OCI-LY7 (cell line): ENCODE measurements around the gene ZNF396. TPM values are rescaled to one million over a fixed set of nuclear protein-coding genes. Genes with fewer than 3 reads are reported as not detected.

ENCODE experiments used
- BruUV-seq: library from RNA; stranded (reverse); fragments of 400-500 nt; replicated peaks from 2 replicates; lab custom pipeline; 2021; lab: Mats Ljungman, UMichigan
- CTCF ChIA-PET: fragments of 300-600 bp; sonication (Branson Sonifier 250); formaldehyde crosslinking; loops from one replicate; lab custom pipeline; 2022; ENCODE audit warnings: antibody characterized with exemption; ENCODE audit not compliant: unreplicated experiment; lab: Charles Lee
- POLR2A ChIA-PET: fragments of 300-600 bp; sonication (Branson Sonifier 250); formaldehyde crosslinking; loops from one replicate; lab custom pipeline; 2022; ENCODE audit warnings: antibody characterized with exemption; lab: Charles Lee
- DNase-seq: peaks from one replicate; pipeline ENCODE4 v3.0.0-alpha.2; 2015; ENCODE audit warnings: low spot score
- H2AFZ ChIP-seq: fragments of 200-600 bp; sonication (generic), shearing (Covaris generic); 2 replicates; pipeline ENCODE4 v1.6.1; 2014; ENCODE audit warnings: mild to moderate bottlenecking, antibody characterized with exemption, low read length, moderate library complexity
- H3K27ac ChIP-seq: fragments of 200-600 bp; sonication (generic); 2 replicates; pipeline ENCODE4 v1.5.1; 2014; ENCODE audit warnings: mixed run types, low read depth, mild to moderate bottlenecking, moderate library complexity, low read length, inconsistent platforms; ENCODE audit not compliant: poor library complexity, severe bottlenecking
- H3K36me3 ChIP-seq: fragments of 200-600 bp; sonication (generic); 2 replicates; pipeline ENCODE4 v1.6.1; 2014; ENCODE audit warnings: mild to moderate bottlenecking, antibody characterized with exemption, low read length, moderate library complexity, mixed read lengths; ENCODE audit not compliant: insufficient read depth
- H3K4me1 ChIP-seq: fragments of 200-600 bp; sonication (generic); 2 replicates; pipeline ENCODE4 v1.5.1; 2014; ENCODE audit warnings: mild to moderate bottlenecking, low read length; ENCODE audit not compliant: insufficient read depth, poor library complexity, severe bottlenecking
- H3K4me2 ChIP-seq: fragments of 200-600 bp; sonication (generic); 2 replicates; pipeline ENCODE4 v1.6.1; 2014; ENCODE audit warnings: mild to moderate bottlenecking, low read length
- H3K4me3 ChIP-seq: fragments of 200-600 bp; sonication (generic); 2 replicates; pipeline ENCODE4 v1.5.1; 2014; ENCODE audit warnings: mild to moderate bottlenecking, low read depth, low read length; ENCODE audit not compliant: poor library complexity, severe bottlenecking
- H3K79me2 ChIP-seq: fragments of 200-600 bp; sonication (generic); 2 replicates; pipeline ENCODE4 v1.6.1; 2016; ENCODE audit warnings: low read depth, mild to moderate bottlenecking, low read length, moderate library complexity, mixed read lengths; ENCODE audit not compliant: insufficient read depth
- H3K9me2 ChIP-seq: fragments of 200-600 bp; sonication (generic); 2 replicates; pipeline ENCODE4 v1.6.1; 2016; ENCODE audit warnings: mild to moderate bottlenecking, low read length, mixed read lengths; ENCODE audit not compliant: insufficient read depth
- H3K9me3 ChIP-seq: fragments of 200-600 bp; sonication (generic); 2 replicates; pipeline ENCODE4 v1.6.1; 2014; ENCODE audit warnings: mild to moderate bottlenecking, mixed run types, low read length, mixed read lengths
- H4K20me1 ChIP-seq: fragments of 200-600 bp; sonication (generic); 2 replicates; pipeline ENCODE4 v1.6.1; 2014; ENCODE audit warnings: mild to moderate bottlenecking, antibody characterized with exemption, low read length, moderate library complexity, mixed read lengths; ENCODE audit not compliant: insufficient read depth
- CTCF ChIP-seq: fragments of 200-600 bp; sonication (generic); conservative IDR thresholded peaks from 2 replicates; pipeline ENCODE4 v1.5.1; 2014; ENCODE audit warnings: mild to moderate bottlenecking, antibody characterized with exemption, low read length, moderate library complexity, mixed read lengths
- EZH2phosphoT487 ChIP-seq: fragments of 200-600 bp; sonication (generic); IDR thresholded peaks from 2 replicates; pipeline ENCODE4 v1.6.1; 2018; ENCODE audit warnings: low read depth, borderline replicate concordance, mild to moderate bottlenecking, mixed run types, antibody characterized with exemption, low read length, moderate library complexity, mixed read lengths
- intact Hi-C: fragments of 100-400 bp; cut with micrococcal nuclease; formaldehyde crosslinking; loops from one replicate; pipeline ENCODE4 v1.10.0; 2022; ENCODE audit not compliant: unreplicated experiment
- total RNA-seq, 2 experiments: library from RNA; depleted of rRNA in 1 of 2; stranded (reverse); fragments of >200 nt in 1 of 2; shearing (Covaris generic) in 1 of 2; gene quantifications; 2 replicates each; pipeline ENCODE4 v1.2.3, GENCODE V29; 2014 to 2022

Gene ZNF396
- total RNA-seq, 2 experiments from 2014 or later: 0.38 to 1.1 TPM

GRCh38 chr18:35406666-35407065 lies 29.5 kb upstream of the ZNF396 start:
- BruUV-seq: no TSS peak
- Histone ChIP-seq H3K4me2 (no peak overlapping the region), H4K20me1 (no peaks in the 10 kb centered on the region), H2AFZ (no peak overlapping the region), H3K4me1 (peaks cover 23% of the 10 kb centered on the region), H3K9me2 (no peaks in the 10 kb centered on the region), H3K27ac (no peak overlapping the region), H3K79me2 (no peaks in the 10 kb centered on the region), H3K36me3 (no peaks in the 10 kb centered on the region), H3K9me3 (no peaks in the 10 kb centered on the region), H3K4me3 (no peak overlapping the region)
- TF ChIP-seq EZH2phosphoT487 (no peak), CTCF (no peak)
- ChIA-PET CTCF (no interaction called here), POLR2A (no interaction called here)
- intact Hi-C loops: loop anchor here (5.0 kb wide), 1 partner anchor 91 kb away; the partner anchor contains the start of gene INO80C
- DNase-seq: no peak

GRCh38 chr18:35397976-35398375 lies 20.8 kb upstream of the ZNF396 start:
- Histone ChIP-seq H3K4me1 (no peaks in the 10 kb centered on the region), H3K4me3 (no peak overlapping the region), H3K9me3 (no peaks in the 10 kb centered on the region), H3K27ac (no peak overlapping the region), H3K36me3 (no peaks in the 10 kb centered on the region), H4K20me1 (no peaks in the 10 kb centered on the region), H3K4me2 (no peak overlapping the region), H2AFZ (no peak overlapping the region), H3K9me2 (no peaks in the 10 kb centered on the region), H3K79me2 (no peaks in the 10 kb centered on the region)
- TF ChIP-seq EZH2phosphoT487 (no peak), CTCF (no peak)
- DNase-seq: no peak
- BruUV-seq: no TSS peak
- intact Hi-C loops: no loop called here
- CTCF ChIA-PET: no interaction called here
- POLR2A ChIA-PET: no interaction called here

GRCh38 chr18:35393716-35394115 lies 16.6 kb upstream of the ZNF396 start:
- CTCF ChIA-PET: no interaction called here
- no TSS peak for BruUV-seq
- DNase-seq: no peak

More at GRCh38 chr18:35393716-35394115, 16.6 kb upstream of the ZNF396 start:
- intact Hi-C loops: no loop called here
- TF ChIP-seq EZH2phosphoT487 (no peak), CTCF (no peak)
- no peak overlapping the region for H3K4me3 ChIP-seq
- no peak overlapping the region for H3K27ac ChIP-seq
- POLR2A ChIA-PET: no interaction called here
- H2AFZ ChIP-seq: no peak overlapping the region
- H3K4me2 ChIP-seq: no peak overlapping the region
- no peaks in the 10 kb centered on the region for H4K20me1 ChIP-seq
- no peaks in the 10 kb centered on the region for H3K4me1 ChIP-seq
- no peaks in the 10 kb centered on the region for H3K9me2 ChIP-seq
- no peaks in the 10 kb centered on the region for H3K9me3 ChIP-seq
- no peaks in the 10 kb centered on the region for H3K36me3 ChIP-seq
- no peaks in the 10 kb centered on the region for H3K79me2 ChIP-seq
